HepG2 (cell line): ENCODE measurements around the gene NSF. TPM values are rescaled to one million over a fixed set of nuclear protein-coding genes. Genes with fewer than 3 reads are reported as not detected.
A peak's percentile ranks its signal among the peaks of the same experiment; 100 is the strongest.
"Not testable (repeated sequence)": the region's sequence is repeated elsewhere in the genome, so short reads cannot be mapped to it uniquely, and the experiment has no call there.

Experiments
- ATAC-seq: fragments of 200-7000 bp; cut with Tn5 transposase; 3 replicates; pipeline ENCODE4 v1.9.1; 2020; ENCODE audit warnings: mild to moderate bottlenecking, moderate library complexity
- BruUV-seq: library from RNA; stranded (reverse); fragments of 400-500 nt; replicated peaks from 2 replicates; lab custom pipeline; 2021; lab: Mats Ljungman, UMichigan
- CTCF ChIA-PET: fragments of 300-600 bp; formaldehyde crosslinking; extraction: SDS; loops from one replicate; lab custom pipeline; 2021; ENCODE audit warnings: low total read pairs, inconsistent platforms, low intra/inter-chr PET ratio; lab: Yijun Ruan, JAX
- POLR2A ChIA-PET: fragments of 350-600 bp; sonication (Branson Sonifier 250); formaldehyde crosslinking; loops from one replicate; lab custom pipeline; 2020; ENCODE audit warnings: antibody characterized with exemption, inconsistent platforms; lab: Yijun Ruan, JAX
- DNase-seq: peaks from one replicate; pipeline ENCODE4 v3.0.0-alpha.2; 2015; ENCODE audit warnings: low spot score
- FAIRE-seq: peaks from 3 replicates; lab custom pipeline; 2011; peaks lifted over from hg19 to GRCh38; lab: Jason Lieb, UNC
- H2AFZ ChIP-seq: one replicate; pipeline ENCODE4 v1.6.1; 2011; ENCODE audit warnings: low read length, inconsistent platforms
- H3K27ac ChIP-seq: fragments of 300-600 bp; 3 replicates; pipeline ENCODE4 v1.8.0; 2011; ENCODE audit warnings: mixed run types, mild to moderate bottlenecking, mixed read lengths, low read length, inconsistent platforms; ENCODE audit not compliant: insufficient read depth; ENCODE audit errors: extremely low read length
- H3K27me3 ChIP-seq, 2 experiments: fragments of 200-600 bp in 1 of 2; 2 replicates in 1 of 2; 3 replicates in 1 of 2; pipeline versions ENCODE4 v1.6.0 to v1.8.0; 2011; ENCODE audit warnings: low read length in 2 of 2, mild to moderate bottlenecking in 2 of 2, moderate library complexity in 2 of 2, inconsistent platforms in 1 of 2; ENCODE audit not compliant: insufficient read depth in 2 of 2, control insufficient read depth in 1 of 2
- H3K36me3 ChIP-seq, 2 experiments: fragments of 200-600 bp in 1 of 2; replicated peaks in 1 of 2; 2 replicates in 1 of 2; 3 replicates in 1 of 2; pipeline versions ENCODE4 v1.5.1 to v1.8.0; 2011; ENCODE audit warnings: low read length in 2 of 2, inconsistent platforms in 1 of 2; ENCODE audit not compliant: insufficient read depth in 2 of 2, control insufficient read depth in 1 of 2
- H3K4me1 ChIP-seq: 2 replicates; pipeline ENCODE4 v1.5.1; 2012; ENCODE audit warnings: low read length, inconsistent platforms; ENCODE audit not compliant: insufficient read depth
- H3K4me2 ChIP-seq: 2 replicates; pipeline ENCODE4 v1.6.0; 2011; ENCODE audit warnings: low read depth, low read length, inconsistent platforms
- H3K4me3 ChIP-seq, 3 experiments: fragments of 200-600 bp in 1 of 3; sonication (generic), shearing (Covaris generic) in 1 of 3; replicated peaks in 1 of 3; 2 replicates each; pipeline ENCODE4 v1.5.1; 2011 to 2016; ENCODE audit warnings: low read length in 3 of 3, inconsistent platforms in 2 of 3, low read depth in 2 of 3, mild to moderate bottlenecking in 2 of 3, control low read depth in 1 of 3, mixed read lengths in 1 of 3; ENCODE audit not compliant: insufficient read depth in 1 of 3
- H3K79me2 ChIP-seq: one replicate; pipeline ENCODE4 v1.6.1; 2011; ENCODE audit warnings: low read length, inconsistent platforms; ENCODE audit not compliant: insufficient read depth
- H3K9ac ChIP-seq: 2 replicates; pipeline ENCODE4 v1.6.0; 2011; ENCODE audit warnings: mild to moderate bottlenecking, low read depth, low read length, inconsistent platforms; ENCODE audit not compliant: insufficient read depth
- H3K9me3 ChIP-seq: 2 replicates; pipeline ENCODE4 v1.5.1; 2012; ENCODE audit warnings: mild to moderate bottlenecking, low read length
- H4K20me1 ChIP-seq: 2 replicates; pipeline ENCODE4 v1.6.0; 2011; ENCODE audit warnings: inconsistent platforms, mild to moderate bottlenecking, low read length, moderate library complexity; ENCODE audit not compliant: insufficient read depth
- DRAP1 ChIP-seq: IDR thresholded peaks from 2 replicates; pipeline ENCODE4 v1.6.1; 2016; ENCODE audit warnings: missing genetic modification reagents, missing compliant biosample characterization
- HOMEZ ChIP-seq: IDR thresholded peaks from 2 replicates; pipeline ENCODE4 v1.6.1; 2016; ENCODE audit warnings: low read depth
- HOXA3 ChIP-seq: sonication (generic); formaldehyde crosslinking; IDR thresholded peaks from 2 replicates; pipeline ENCODE4 v1.5.0; 2020; ENCODE audit warnings: missing genetic modification reagents
- KAT8 ChIP-seq: IDR thresholded peaks from 2 replicates; pipeline ENCODE4 v1.6.1; 2016; ENCODE audit warnings: missing genetic modification reagents, missing compliant biosample characterization
- NFYB ChIP-seq: sonication (generic); formaldehyde crosslinking; IDR thresholded peaks from 2 replicates; pipeline ENCODE4 v1.4.0; 2020; ENCODE audit warnings: missing genetic modification reagents
- NFYC ChIP-seq: IDR thresholded peaks from 2 replicates; pipeline ENCODE4 v1.6.1; 2016; ENCODE audit warnings: missing genetic modification reagents, missing compliant biosample characterization
- PATZ1 ChIP-seq: sonication (generic); formaldehyde crosslinking; IDR thresholded peaks from 2 replicates; pipeline ENCODE4 v1.4.0; 2020; ENCODE audit warnings: missing genetic modification reagents
- PBX2 ChIP-seq: IDR thresholded peaks from 2 replicates; pipeline ENCODE4 v1.6.1; 2016; ENCODE audit warnings: control low read depth
- PRDM10 ChIP-seq: sonication (generic); formaldehyde crosslinking; IDR thresholded peaks from 2 replicates; pipeline ENCODE4 v1.4.0; 2020; ENCODE audit warnings: low read depth, missing genetic modification reagents
- RFXAP ChIP-seq: sonication (generic); formaldehyde crosslinking; IDR thresholded peaks from 2 replicates; pipeline ENCODE4 v1.4.0; 2020; ENCODE audit warnings: missing genetic modification reagents, borderline replicate concordance
- TFAP4 ChIP-seq: sonication (generic); IDR thresholded peaks from 2 replicates; pipeline ENCODE4 v1.6.1; 2016; ENCODE audit warnings: low read depth, borderline replicate concordance
- ZNF232 ChIP-seq: sonication (generic); formaldehyde crosslinking; IDR thresholded peaks from 2 replicates; pipeline ENCODE4 v1.4.0; 2020; ENCODE audit warnings: missing genetic modification reagents, borderline replicate concordance
- WGBS: methylation state at CpG from one replicate; pipeline ENCODE4 v1.1.6; 2017; ENCODE audit warnings: low lambda C conversion rate; 5-methylcytosine and 5-hydroxymethylcytosine counted together
- in situ Hi-C: cut with HindIII; loops from 2 replicates; pipeline ENCODE4 v1.10.0; 2017; ENCODE audit warnings: low pct_unique_long_range_greater_than_20kb; ENCODE audit not compliant: extremely low pct_ligation_motif_present
- intact Hi-C: fragments of 100-400 bp; cut with micrococcal nuclease; formaldehyde crosslinking; loops from one replicate; pipeline ENCODE4 v1.10.0; 2022; ENCODE audit not compliant: unreplicated experiment
- polyA plus RNA-seq, 8 experiments: library from polyadenylated mRNA; depleted of rRNA in 3 of 8; stranded (reverse) in 7 of 8; unstranded in 1 of 8; fragments of >200 nt; fragmentation: Illumina TruSeq in 4 of 8; extraction: Trizol in 4 of 8; gene quantifications; 2 replicates each; pipeline versions ENCODE4 v1.2.1 to v1.2.3, GENCODE V29; 2011 to 2016; ENCODE audit warnings: low read depth in 4 of 8, missing spikeins in 1 of 8, mixed read lengths in 1 of 8; ENCODE audit not compliant: insufficient read depth in 1 of 8
- total RNA-seq, 5 experiments: library from RNA; depleted of rRNA; stranded (reverse); fragments of >200 nt; fragmentation: Illumina TruSeq; extraction: Trizol; gene quantifications; 2 replicates each; pipeline ENCODE4 v1.2.3, GENCODE V29; 2016; ENCODE audit warnings: low read depth in 1 of 5

Gene NSF
- total and polyA plus RNA-seq, 2 of the 13 experiments (the other 11 are each of a cell fraction or from before 2014, with no cell fraction given), result 21.9 to 37.8 TPM

GRCh38 chr17:46579083-46580075, 11.1 kb upstream of the NSF start, which contains the start of gene ARL17A:
Gene ARL17A, minus strand, starts transcription at chr17:46579691. Its CDS starts 3,369 bp downstream, at chr17:46576322.
- ATAC-seq, result peak; percentile 95
- H3K4me3 ChIP-seq, in situ Hi-C loops, H4K20me1 ChIP-seq, H3K9me3 ChIP-seq, H3K27me3 ChIP-seq, H3K79me2 ChIP-seq, intact Hi-C loops, DNase-seq, H3K4me2 ChIP-seq, H2AFZ ChIP-seq, H3K4me1 ChIP-seq, POLR2A ChIA-PET, CTCF ChIA-PET, H3K36me3 ChIP-seq: not testable (repeated sequence)
- Histone ChIP-seq H3K9ac (0 out of 2 replicates have a peak within 1 kb of the TSS, but pooled peaks have one; percentile 32), H3K27ac (peak within 1 kb of the TSS; percentile 40)
- FAIRE-seq, result peak; percentile 97
- WGBS, result no CpG with 5 or more reads among the region's 65 CpGs
- TSS peak; percentile 85 for BruUV-seq
- TF ChIP-seq PBX2 (CRISPR knock-in tag) (peak; percentile 62), PATZ1 (CRISPR knock-in tag) (0 out of 2 replicates have a peak, but pooled peaks have one; percentile 18), PRDM10 (CRISPR knock-in tag) (0 out of 2 replicates have a peak, but pooled peaks have one; percentile 36), ZNF232 (CRISPR knock-in tag) (peak; percentile 98), NFYC (CRISPR knock-in tag) (peak; percentile 75), DRAP1 (CRISPR knock-in tag) (0 out of 2 replicates have a peak, but pooled peaks have one; percentile 50), HOMEZ (CRISPR knock-in tag) (peak; percentile 92), KAT8 (CRISPR knock-in tag) (0 out of 2 replicates have a peak, but pooled peaks have one; percentile 22), RFXAP (CRISPR knock-in tag) (peak; percentile 28; the same call in 1 of the 2 replicates), TFAP4 (peak; percentile 58; the same call in 1 of the 2 replicates), HOXA3 (CRISPR knock-in tag) (peak; percentile 42; the same call in 1 of the 2 replicates), NFYB (peak; percentile 71)
